ENCODE data around the gene SH3RF1. TPM values are rescaled to one million over a fixed set of nuclear protein-coding genes. Genes with fewer than 3 reads are reported as not detected.

Gene SH3RF1
- total RNA-seq, 6 experiments from 2014 or later = 54.5 to 67.1 (median 57.1) TPM

- H3K36me3 Mint-ChIP-seq (ENCODE audit: low read depth) = peaks cover 27% of the 10 kb centered on the region
- DNase-seq = no peak
- H3K27me3 Mint-ChIP-seq (ENCODE audit: insufficient read depth) = no peaks in the 10 kb centered on the region; the same call in 1 of the 2 replicates
- H3K4me3 Mint-ChIP-seq = peak overlapping the region; percentile 80
- H3K9me3 Mint-ChIP-seq = no peaks in the 10 kb centered on the region
- TF ChIP-seq, protein P1, sequence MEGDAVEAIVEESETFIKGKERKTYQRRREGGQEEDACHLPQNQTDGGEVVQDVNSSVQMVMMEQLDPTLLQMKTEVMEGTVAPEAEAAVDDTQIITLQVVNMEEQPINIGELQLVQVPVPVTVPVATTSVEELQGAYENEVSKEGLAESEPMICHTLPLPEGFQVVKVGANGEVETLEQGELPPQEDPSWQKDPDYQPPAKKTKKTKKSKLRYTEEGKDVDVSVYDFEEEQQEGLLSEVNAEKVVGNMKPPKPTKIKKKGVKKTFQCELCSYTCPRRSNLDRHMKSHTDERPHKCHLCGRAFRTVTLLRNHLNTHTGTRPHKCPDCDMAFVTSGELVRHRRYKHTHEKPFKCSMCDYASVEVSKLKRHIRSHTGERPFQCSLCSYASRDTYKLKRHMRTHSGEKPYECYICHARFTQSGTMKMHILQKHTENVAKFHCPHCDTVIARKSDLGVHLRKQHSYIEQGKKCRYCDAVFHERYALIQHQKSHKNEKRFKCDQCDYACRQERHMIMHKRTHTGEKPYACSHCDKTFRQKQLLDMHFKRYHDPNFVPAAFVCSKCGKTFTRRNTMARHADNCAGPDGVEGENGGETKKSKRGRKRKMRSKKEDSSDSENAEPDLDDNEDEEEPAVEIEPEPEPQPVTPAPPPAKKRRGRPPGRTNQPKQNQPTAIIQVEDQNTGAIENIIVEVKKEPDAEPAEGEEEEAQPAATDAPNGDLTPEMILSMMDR (IDR thresholded peaks at IDR 0.05) = no peak
- H3K4me1 Mint-ChIP-seq (ENCODE audit: low read depth) = peaks cover 95% of the 10 kb centered on the region
- H3K27ac Mint-ChIP-seq = peak overlapping the region; percentile 80; the same call in 1 of the 2 replicates
Measured at GRCh38 chr4:169253113-169253671, 17.6 kb downstream of the SH3RF1 start.

- Mint-ChIP-seq H3K27ac (peak overlapping the region; percentile 14; the same call in 1 of the 2 replicates), H3K27me3 (ENCODE audit: insufficient read depth) (no peaks in the 10 kb centered on the region; the same call in 1 of the 2 replicates)
- no peak for DNase-seq
Measured at GRCh38 chr4:169252339-169253112, 18.2 kb downstream of the SH3RF1 start.

GRCh38 chr4:169251291-169252235 is 19.2 kb downstream of the SH3RF1 start:
- no peak overlapping the region; the same call in 1 of the 2 replicates for H3K4me3 Mint-ChIP-seq
- no peak for DNase-seq
- TF ChIP-seq, protein P1 (IDR thresholded peaks at IDR 0.05) = no peak
- peaks cover 41% of the 10 kb centered on the region for H3K36me3 Mint-ChIP-seq (ENCODE audit: low read depth)
- H3K27me3 Mint-ChIP-seq (ENCODE audit: insufficient read depth) = no peaks in the 10 kb centered on the region; the same call in none of the 2 replicates
- H3K27ac Mint-ChIP-seq = no peak overlapping the region
- peaks cover 94% of the 10 kb centered on the region for H3K4me1 Mint-ChIP-seq (ENCODE audit: low read depth)
- no peaks in the 10 kb centered on the region for H3K9me3 Mint-ChIP-seq

More at GRCh38 chr4:169252339-169253112, 18.2 kb downstream of the SH3RF1 start:
- peaks cover 32% of the 10 kb centered on the region for H3K36me3 Mint-ChIP-seq (ENCODE audit: low read depth)
- peak overlapping the region; percentile 13; the same call in 1 of the 2 replicates for H3K4me3 Mint-ChIP-seq
- no peaks in the 10 kb centered on the region for H3K9me3 Mint-ChIP-seq
- TF ChIP-seq, protein P1 (IDR thresholded peaks at IDR 0.05) = no peak
- peaks cover 94% of the 10 kb centered on the region for H3K4me1 Mint-ChIP-seq (ENCODE audit: low read depth)

GRCh38 chr4:169250796-169251195 is 20.0 kb downstream of the SH3RF1 start:
- no peaks in the 10 kb centered on the region; the same call in none of the 2 replicates for H3K27me3 Mint-ChIP-seq (ENCODE audit: insufficient read depth)
- DNase-seq = no peak
- H3K4me3 Mint-ChIP-seq = no peak overlapping the region; the same call in 1 of the 2 replicates
- peaks cover 94% of the 10 kb centered on the region for H3K4me1 Mint-ChIP-seq (ENCODE audit: low read depth)
- H3K9me3 Mint-ChIP-seq = no peaks in the 10 kb centered on the region
- H3K27ac Mint-ChIP-seq = peak overlapping the region; percentile 42
- peaks cover 42% of the 10 kb centered on the region for H3K36me3 Mint-ChIP-seq (ENCODE audit: low read depth)
- TF ChIP-seq, protein P1 (IDR thresholded peaks at IDR 0.05) = no peak

GRCh38 chr4:169249999-169250398 is 20.8 kb downstream of the SH3RF1 start:
- H3K4me3 Mint-ChIP-seq = peak overlapping the region; percentile 69
- H3K36me3 Mint-ChIP-seq (ENCODE audit: low read depth) = peaks cover 50% of the 10 kb centered on the region
- peak overlapping the region; percentile 73 for H3K27ac Mint-ChIP-seq
- no peaks in the 10 kb centered on the region for H3K9me3 Mint-ChIP-seq
- TF ChIP-seq, protein P1 (IDR thresholded peaks at IDR 0.05) = no peak
- H3K27me3 Mint-ChIP-seq (ENCODE audit: insufficient read depth) = no peaks in the 10 kb centered on the region; the same call in 1 of the 2 replicates
- H3K4me1 Mint-ChIP-seq (ENCODE audit: low read depth) = peaks cover 94% of the 10 kb centered on the region
- DNase-seq = no peak

All from HFFc6 (cell line).